Measurements from ENCODE around the gene WDR59. TPM values are rescaled to one million over a fixed set of nuclear protein-coding genes. Genes with fewer than 3 reads are reported as not detected.

WDR59 gene
- total RNA-seq, 2 experiments from 2014 or later = 26.3 to 80.3 TPM

- Histone ChIP-seq H2AFZ (ENCODE audit: low read length) (no peak overlapping the region), H4K20me1 (ENCODE audit: insufficient read depth, low read length) (no peaks in the 10 kb centered on the region), H3K79me2 (ENCODE audit: insufficient read depth, low read depth, low read length) (no peaks in the 10 kb centered on the region), H3K4me2 (ENCODE audit: low read length) (no peak overlapping the region), H3K9me2 (ENCODE audit: insufficient read depth, low read length) (no peaks in the 10 kb centered on the region), H3K9me3 (ENCODE audit: low read length) (no peaks in the 10 kb centered on the region), H3K4me1 (ENCODE audit: insufficient read depth, low read length, poor library complexity, severe bottlenecking) (no peaks in the 10 kb centered on the region), H3K36me3 (ENCODE audit: insufficient read depth, low read length) (no peaks in the 10 kb centered on the region), H3K4me3 (ENCODE audit: low read depth, low read length, poor library complexity, severe bottlenecking) (no peak overlapping the region), H3K27ac (ENCODE audit: low read depth, low read length, poor library complexity, severe bottlenecking) (no peak overlapping the region)
- POLR2A ChIA-PET = interaction anchor here (1.6 kb wide), 1 partner anchor 12 kb away, joined by 4 read pairs; no protein-coding TSS in a partner anchor
- TF ChIP-seq EZH2phosphoT487 (IDR thresholded peaks at IDR 0.05; ENCODE audit: borderline replicate concordance, low read depth, low read length) (no peak), CTCF (conservative IDR thresholded peaks at IDR 0.05; ENCODE audit: low read length) (no peak)
- no TSS peak for BruUV-seq (replicated peaks)
- intact Hi-C loops (cut with micrococcal nuclease; ENCODE audit: unreplicated experiment) = no loop called here
- CTCF ChIA-PET (ENCODE audit: unreplicated experiment) = no interaction called here
- DNase-seq (ENCODE audit: low spot score) = no peak
Measured at GRCh38 chr16:75029854-75030253, 44.9 kb upstream of the WDR59 start.

GRCh38 chr16:75028544-75029135, 43.7 kb upstream of the WDR59 start:
- POLR2A ChIA-PET = no interaction called here
- CTCF ChIA-PET (ENCODE audit: unreplicated experiment) = no interaction called here
- Histone ChIP-seq H3K79me2 (ENCODE audit: insufficient read depth, low read depth, low read length) (no peaks in the 10 kb centered on the region), H2AFZ (ENCODE audit: low read length) (no peak overlapping the region), H3K4me1 (ENCODE audit: insufficient read depth, low read length, poor library complexity, severe bottlenecking) (peaks cover 7% of the 10 kb centered on the region), H4K20me1 (ENCODE audit: insufficient read depth, low read length) (no peaks in the 10 kb centered on the region), H3K27ac (ENCODE audit: low read depth, low read length, poor library complexity, severe bottlenecking) (no peak overlapping the region), H3K9me2 (ENCODE audit: insufficient read depth, low read length) (no peaks in the 10 kb centered on the region), H3K4me2 (ENCODE audit: low read length) (no peak overlapping the region), H3K4me3 (ENCODE audit: low read depth, low read length, poor library complexity, severe bottlenecking) (no peak overlapping the region), H3K36me3 (ENCODE audit: insufficient read depth, low read length) (no peaks in the 10 kb centered on the region), H3K9me3 (ENCODE audit: low read length) (no peaks in the 10 kb centered on the region)
- BruUV-seq (replicated peaks) = no TSS peak
- DNase-seq (ENCODE audit: low spot score) = no peak
- intact Hi-C loops (cut with micrococcal nuclease; ENCODE audit: unreplicated experiment) = no loop called here
- TF ChIP-seq CTCF (conservative IDR thresholded peaks at IDR 0.05; ENCODE audit: low read length) = no peak
- TF ChIP-seq EZH2phosphoT487 (IDR thresholded peaks at IDR 0.05; ENCODE audit: borderline replicate concordance, low read depth, low read length) = no peak

GRCh38 chr16:75027520-75028300, 42.8 kb upstream of the WDR59 start:
- H3K9me3 ChIP-seq (ENCODE audit: low read length) = peaks cover 2% of the 10 kb centered on the region; the same call in 1 of the 2 replicates
- H3K4me3 ChIP-seq (ENCODE audit: low read depth, low read length, poor library complexity, severe bottlenecking) = no peak overlapping the region
- no peak overlapping the region for H2AFZ ChIP-seq (ENCODE audit: low read length)
- no peaks in the 10 kb centered on the region for H4K20me1 ChIP-seq (ENCODE audit: insufficient read depth, low read length)
- H3K9me2 ChIP-seq (ENCODE audit: insufficient read depth, low read length) = no peaks in the 10 kb centered on the region
- no peak overlapping the region for H3K4me2 ChIP-seq (ENCODE audit: low read length)
- H3K27ac ChIP-seq (ENCODE audit: low read depth, low read length, poor library complexity, severe bottlenecking) = no peak overlapping the region
- DNase-seq (ENCODE audit: low spot score) = no peak
- intact Hi-C loops (cut with micrococcal nuclease; ENCODE audit: unreplicated experiment) = no loop called here
- peaks cover 7% of the 10 kb centered on the region for H3K4me1 ChIP-seq (ENCODE audit: insufficient read depth, low read length, poor library complexity, severe bottlenecking)
- no peaks in the 10 kb centered on the region for H3K36me3 ChIP-seq (ENCODE audit: insufficient read depth, low read length)
- H3K79me2 ChIP-seq (ENCODE audit: insufficient read depth, low read depth, low read length) = no peaks in the 10 kb centered on the region
- no TSS peak for BruUV-seq (replicated peaks)
- CTCF ChIA-PET (ENCODE audit: unreplicated experiment) = no interaction called here
- TF ChIP-seq EZH2phosphoT487 (IDR thresholded peaks at IDR 0.05; ENCODE audit: borderline replicate concordance, low read depth, low read length) (no peak), CTCF (conservative IDR thresholded peaks at IDR 0.05; ENCODE audit: low read length) (no peak)
- POLR2A ChIA-PET = no interaction called here
